GM19328 (cell line): ENCODE results near the gene GNL1.
"Not testable (repeated sequence)": the region's sequence is repeated elsewhere in the genome, so short reads cannot be mapped to it uniquely, and the experiment has no call there.

ENCODE experiments used
- ATAC-seq: cut with Tn5 transposase; IDR thresholded peaks from one replicate; pipeline ENCODE4 v1.9.1; 2021; ENCODE audit warnings: mild to moderate bottlenecking, moderate library complexity; ENCODE audit not compliant: unreplicated experiment

The GNL1 gene

GRCh38 chr6:30500421-30501355 lies 55.6 kb downstream of the GNL1 start:
- no peak for ATAC-seq

GRCh38 chr6:30498705-30499104 lies 57.6 kb downstream of the GNL1 start:
- ATAC-seq, result not testable (repeated sequence)

- ATAC-seq, result no peak
These were observed 58.6 kb downstream of the GNL1 start for GRCh38 chr6:30497714-30498113.

DNA sequence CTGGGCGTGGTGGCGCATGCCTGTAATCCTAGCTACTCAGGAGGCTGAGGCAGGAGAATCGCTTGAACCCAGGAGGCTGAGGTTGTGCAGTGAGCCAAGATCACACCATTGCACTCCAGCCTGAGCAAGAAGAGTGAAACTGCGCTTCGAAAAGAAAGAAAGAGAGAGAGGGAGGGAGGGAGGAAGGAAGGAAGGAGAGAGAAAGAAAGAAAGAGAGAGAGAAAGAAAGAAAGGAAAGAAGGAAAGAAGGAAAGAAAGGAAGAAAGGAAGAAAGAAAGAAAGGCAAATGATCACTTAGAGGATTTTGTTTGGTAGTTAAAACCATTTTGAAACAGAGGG lies 59.1 kb downstream of the GNL1 start:
- not testable (repeated sequence) for ATAC-seq

DNA sequence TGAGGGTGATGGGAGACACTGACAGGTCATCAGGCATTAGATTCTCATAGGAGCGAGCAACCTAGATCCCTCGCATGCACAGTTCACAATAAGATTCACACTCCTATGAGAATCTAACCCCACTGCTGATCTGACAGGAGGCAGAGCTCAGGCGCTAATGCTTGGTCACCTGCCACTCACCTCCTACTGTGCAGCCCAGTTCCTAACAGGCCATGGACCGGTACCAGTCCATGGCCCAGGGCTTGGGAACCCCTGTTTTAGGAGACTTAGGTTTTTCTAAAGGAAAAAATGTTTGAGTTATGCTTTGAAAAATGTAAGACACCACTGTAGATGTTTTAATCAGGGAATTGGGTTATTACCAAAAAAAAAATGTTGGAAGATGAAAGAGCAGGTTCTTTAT lies 60.3 kb downstream of the GNL1 start:
- no peak for ATAC-seq

DNA sequence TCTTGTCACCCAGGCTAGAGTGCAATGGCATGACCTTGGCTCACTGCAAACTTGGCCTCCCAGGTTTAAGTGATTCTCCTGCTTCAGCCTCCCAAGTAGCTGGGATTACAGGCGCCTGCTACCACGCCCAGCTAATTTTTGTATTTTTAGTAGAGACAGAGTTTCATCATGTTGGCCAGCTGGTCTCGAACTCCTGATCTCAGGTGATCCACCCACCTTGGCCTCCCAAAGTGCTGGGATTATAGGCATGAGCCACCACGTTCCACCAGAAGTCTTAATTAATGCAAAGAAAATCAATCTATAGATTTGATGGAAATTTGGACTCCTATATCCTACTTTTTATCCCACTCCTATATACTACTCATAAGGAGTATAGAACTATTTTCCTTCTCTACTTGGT lies 61.2 kb downstream of the GNL1 start:
- not testable (repeated sequence) for ATAC-seq

DNA sequence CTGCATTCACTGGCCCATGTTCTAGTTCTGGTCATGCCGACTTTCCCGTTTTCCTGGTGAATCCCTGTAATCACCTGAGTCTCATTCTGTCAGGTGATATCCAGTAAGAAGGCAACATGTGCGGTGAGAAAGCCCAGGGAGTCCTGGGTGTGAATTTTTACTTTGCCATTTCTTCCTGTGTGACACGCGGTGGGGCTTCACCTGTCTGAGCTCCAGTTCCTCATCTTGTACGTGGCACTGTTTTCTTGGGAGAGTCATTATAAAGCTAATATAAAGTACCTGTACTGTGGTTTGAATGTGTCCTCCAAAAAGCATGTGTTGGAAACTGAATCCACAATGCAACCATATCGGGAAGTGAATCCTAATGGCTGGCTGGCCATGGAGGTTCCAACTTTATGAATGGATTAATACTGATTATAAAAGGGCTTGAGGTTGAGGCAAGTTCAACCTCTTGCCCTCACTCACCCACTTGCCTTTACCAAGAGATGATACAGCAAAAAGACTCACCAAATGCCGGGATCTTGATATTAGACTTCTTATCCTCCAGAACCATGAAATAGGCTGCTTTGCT lies 61.9 kb downstream of the GNL1 start:
- ATAC-seq, result no peak

DNA sequence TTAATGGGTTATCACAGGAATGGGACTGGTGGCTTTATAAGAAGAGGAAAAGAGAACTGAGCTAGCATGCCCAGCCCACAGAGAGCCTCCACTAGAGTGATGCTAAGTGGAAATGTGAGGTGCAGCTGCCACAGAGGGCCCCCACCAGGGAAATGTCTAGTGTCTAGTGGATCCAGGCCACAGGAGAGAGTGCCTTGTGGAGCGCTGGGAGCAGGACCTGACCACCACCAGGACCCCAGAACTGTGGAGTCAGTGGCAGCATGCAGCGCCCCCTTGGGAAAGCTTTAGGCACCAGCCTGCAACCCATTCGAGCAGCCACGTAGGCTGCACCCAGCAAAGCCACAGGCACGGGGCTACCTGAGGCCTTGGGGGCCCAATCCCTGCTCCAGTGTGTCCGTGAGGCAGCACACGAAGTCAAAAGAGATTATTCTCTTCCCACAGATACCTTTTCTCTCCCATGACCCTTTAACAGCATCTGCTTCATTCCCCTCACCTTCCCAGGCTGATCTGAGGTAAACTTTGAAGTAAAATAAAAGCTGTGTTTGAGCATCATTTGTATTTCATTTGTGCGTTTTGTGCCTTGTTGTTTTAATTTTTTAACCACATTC lies 62.5 kb downstream of the GNL1 start:
- ATAC-seq, result no peak

DNA sequence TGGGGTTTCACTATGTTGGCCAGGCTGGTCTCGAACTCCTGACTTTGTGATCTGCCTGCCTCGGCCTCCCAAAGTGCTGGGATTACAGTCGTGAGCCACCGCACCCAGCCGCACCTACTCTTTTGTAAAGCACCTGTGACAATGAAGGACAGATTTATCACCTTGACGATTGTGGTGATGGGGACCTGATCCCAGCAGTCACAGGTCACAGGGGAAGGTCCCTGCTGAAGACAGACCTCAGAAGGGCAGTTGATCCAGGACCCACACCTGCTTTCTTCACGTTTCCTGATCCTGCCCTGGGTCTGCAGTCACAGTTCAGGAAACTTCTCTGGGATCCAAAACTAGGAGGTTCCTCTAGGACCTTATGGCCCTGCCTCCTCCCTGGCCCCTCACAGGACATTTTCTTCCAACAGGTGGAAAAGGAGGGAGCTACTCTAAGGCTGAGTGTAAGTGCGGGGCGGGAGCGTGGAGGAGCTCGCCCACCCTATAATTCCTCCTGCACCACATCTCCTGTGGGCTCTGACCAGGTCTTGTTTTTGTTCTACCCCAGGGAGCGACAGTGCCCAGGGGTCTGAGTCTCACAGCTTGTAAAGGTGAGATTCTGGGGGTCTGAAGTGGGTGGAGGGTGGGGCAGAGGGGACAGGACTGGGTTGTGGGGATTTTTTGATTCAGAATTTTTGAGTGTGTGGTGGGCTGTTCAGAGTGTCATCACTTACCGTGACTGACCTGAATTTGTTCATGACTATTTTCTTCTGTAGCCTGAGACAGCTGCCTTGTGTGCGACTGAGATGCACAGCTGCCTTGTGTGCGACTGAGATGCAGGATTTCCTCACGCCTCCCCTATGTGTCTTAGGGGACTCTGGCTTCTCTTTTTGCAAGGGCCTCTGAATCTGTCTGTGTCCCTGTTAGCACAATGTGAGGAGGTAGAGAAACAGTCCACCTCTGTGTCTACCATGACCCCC lies 64.0 kb downstream of the GNL1 start:
- no peak for ATAC-seq
